ENCODE results near the gene APBB2.

Gene APBB2

GRCh38 chr4:40870150-40870549 lies 344.2 kb downstream of the APBB2 start:
- H2BK120ac ChIP-seq (ENCODE audit: low read depth, low read length): no peak overlapping the region
- DNase-seq: no peak
- H3K27ac ChIP-seq (ENCODE audit: low read length, poor library complexity, severe bottlenecking): no peak overlapping the region
- no peak overlapping the region for H2AK5ac ChIP-seq (ENCODE audit: low read length, severe bottlenecking)
- no peak overlapping the region for H3K4me2 ChIP-seq (ENCODE audit: low read length, poor library complexity, severe bottlenecking)
- H3K18ac ChIP-seq (ENCODE audit: low read depth in 1 of 2, low read length in 2 of 2): no peak overlapping the region
- H3K4me3 ChIP-seq (ENCODE audit: insufficient read depth in 1 of 2, low read depth in 1 of 2, low read length in 2 of 2): no peak overlapping the region
- H2AFZ ChIP-seq (ENCODE audit: low read depth, low read length): no peak overlapping the region
- H3K14ac ChIP-seq (ENCODE audit: low read length in 2 of 2): no peak overlapping the region
- H4K91ac ChIP-seq (ENCODE audit: low read length): no peak overlapping the region
- H2BK5ac ChIP-seq (ENCODE audit: low read depth, low read length, poor library complexity, severe bottlenecking): no peak overlapping the region
- H2BK12ac ChIP-seq (ENCODE audit: low read length in 2 of 2): no peak overlapping the region
- no peak overlapping the region for H3K9ac ChIP-seq (ENCODE audit: low read length)
- peaks cover 3 to 12% of the 10 kb centered on the region in 2 experiments for H3K36me3 ChIP-seq (ENCODE audit: control insufficient read depth in 1 of 2, insufficient read depth in 2 of 2, low read depth in 1 of 2, low read length in 2 of 2)
- no peak overlapping the region for H4K8ac ChIP-seq (ENCODE audit: low read length)
- no peaks in the 10 kb centered on the region for H3K9me3 ChIP-seq (ENCODE audit: control insufficient read depth, low read length)
- peaks cover 3% of the 10 kb centered on the region for H3K79me1 ChIP-seq (replicated peaks; ENCODE audit: low read length, poor library complexity, severe bottlenecking)
- no peak overlapping the region for H3K23ac ChIP-seq (ENCODE audit: low read length in 2 of 2)
- no peak overlapping the region for H3K4ac ChIP-seq (ENCODE audit: low read depth in 1 of 2, low read length in 2 of 2)
- H3K4me1 ChIP-seq (ENCODE audit: control insufficient read depth, insufficient read depth, low read depth, low read length): peaks cover 8% of the 10 kb centered on the region
- H2BK15ac ChIP-seq (ENCODE audit: low read depth, poor library complexity, severe bottlenecking): no peak overlapping the region
- H3K27me3 ChIP-seq (ENCODE audit: control insufficient read depth in 1 of 2, insufficient read depth in 1 of 2, low read length in 2 of 2): no peaks in the 10 kb centered on the region
- WGBS: 91% methylated on average over 4 of the region's 4 CpGs

- peaks cover 4% of the 10 kb centered on the region for H3K79me1 ChIP-seq (replicated peaks; ENCODE audit: low read length, poor library complexity, severe bottlenecking)
- no peak overlapping the region for H2AK5ac ChIP-seq (ENCODE audit: low read length, severe bottlenecking)
- H2BK12ac ChIP-seq (ENCODE audit: low read length in 2 of 2): no peak overlapping the region
- H3K36me3 ChIP-seq (ENCODE audit: control insufficient read depth in 1 of 2, insufficient read depth in 2 of 2, low read depth in 1 of 2, low read length in 2 of 2): peaks cover 0 to 12% of the 10 kb centered on the region in 2 experiments
- H4K8ac ChIP-seq (ENCODE audit: low read length): no peak overlapping the region
- H3K9ac ChIP-seq (ENCODE audit: low read length): no peak overlapping the region
- H3K14ac ChIP-seq (ENCODE audit: low read length in 2 of 2): no peak overlapping the region
- H3K23ac ChIP-seq (ENCODE audit: low read length in 2 of 2): no peak overlapping the region
- DNase-seq: peak; percentile 22
- H3K4me2 ChIP-seq (ENCODE audit: low read length, poor library complexity, severe bottlenecking): no peak overlapping the region
- H3K4me3 ChIP-seq (ENCODE audit: insufficient read depth in 1 of 2, low read depth in 1 of 2, low read length in 2 of 2): no peak overlapping the region
- H2AFZ ChIP-seq (ENCODE audit: low read depth, low read length): no peak overlapping the region
- H3K4me1 ChIP-seq (ENCODE audit: control insufficient read depth, insufficient read depth, low read depth, low read length): peaks cover 7% of the 10 kb centered on the region
- H4K91ac ChIP-seq (ENCODE audit: low read length): no peak overlapping the region
- H3K9me3 ChIP-seq (ENCODE audit: control insufficient read depth, low read length): no peaks in the 10 kb centered on the region
- H2BK5ac ChIP-seq (ENCODE audit: low read depth, low read length, poor library complexity, severe bottlenecking): no peak overlapping the region
- H3K4ac ChIP-seq (ENCODE audit: low read depth in 1 of 2, low read length in 2 of 2): no peak overlapping the region
- H3K27me3 ChIP-seq (ENCODE audit: control insufficient read depth in 1 of 2, insufficient read depth in 1 of 2, low read length in 2 of 2): no peaks in the 10 kb centered on the region
- no peak overlapping the region for H3K18ac ChIP-seq (ENCODE audit: low read depth in 1 of 2, low read length in 2 of 2)
- 71% methylated on average over 8 of the region's 8 CpGs for WGBS
- H3K27ac ChIP-seq (ENCODE audit: low read length, poor library complexity, severe bottlenecking): no peak overlapping the region
- H2BK120ac ChIP-seq (ENCODE audit: low read depth, low read length): no peak overlapping the region
- no peak overlapping the region for H2BK15ac ChIP-seq (ENCODE audit: low read depth, poor library complexity, severe bottlenecking)
Observed at GRCh38 chr4:40865696-40866095, 348.6 kb downstream of the APBB2 start.

GRCh38 chr4:40864531-40864930 lies 349.8 kb downstream of the APBB2 start:
- no peak overlapping the region for H2BK15ac ChIP-seq (ENCODE audit: low read depth, poor library complexity, severe bottlenecking)
- no peak overlapping the region for H3K9ac ChIP-seq (ENCODE audit: low read length)
- DNase-seq: no peak
- H2AK5ac ChIP-seq (ENCODE audit: low read length, severe bottlenecking): no peak overlapping the region
- no peaks in the 10 kb centered on the region for H3K9me3 ChIP-seq (ENCODE audit: control insufficient read depth, low read length)
- no peak overlapping the region for H2BK12ac ChIP-seq (ENCODE audit: low read length in 2 of 2)
- no peaks in the 10 kb centered on the region for H3K27me3 ChIP-seq (ENCODE audit: control insufficient read depth in 1 of 2, insufficient read depth in 1 of 2, low read length in 2 of 2)
- H2AFZ ChIP-seq (ENCODE audit: low read depth, low read length): no peak overlapping the region
- no peak overlapping the region for H3K18ac ChIP-seq (ENCODE audit: low read depth in 1 of 2, low read length in 2 of 2)
- H3K4me3 ChIP-seq (ENCODE audit: insufficient read depth in 1 of 2, low read depth in 1 of 2, low read length in 2 of 2): no peak overlapping the region
- no peak overlapping the region for H2BK120ac ChIP-seq (ENCODE audit: low read depth, low read length)
- H3K4me2 ChIP-seq (ENCODE audit: low read length, poor library complexity, severe bottlenecking): no peak overlapping the region
- peaks cover 9% of the 10 kb centered on the region for H3K79me1 ChIP-seq (replicated peaks; ENCODE audit: low read length, poor library complexity, severe bottlenecking)
- no peak overlapping the region for H2BK5ac ChIP-seq (ENCODE audit: low read depth, low read length, poor library complexity, severe bottlenecking)
- no peak overlapping the region for H4K8ac ChIP-seq (ENCODE audit: low read length)
- 97% methylated on average over 4 of the region's 4 CpGs for WGBS
- H3K4me1 ChIP-seq (ENCODE audit: control insufficient read depth, insufficient read depth, low read depth, low read length): peaks cover 3% of the 10 kb centered on the region
- no peak overlapping the region for H4K91ac ChIP-seq (ENCODE audit: low read length)
- H3K14ac ChIP-seq (ENCODE audit: low read length in 2 of 2): no peak overlapping the region
- H3K27ac ChIP-seq (ENCODE audit: low read length, poor library complexity, severe bottlenecking): no peak overlapping the region
- no peak overlapping the region for H3K23ac ChIP-seq (ENCODE audit: low read length in 2 of 2)
- peaks cover 6 to 12% of the 10 kb centered on the region in 2 experiments for H3K36me3 ChIP-seq (ENCODE audit: control insufficient read depth in 1 of 2, insufficient read depth in 2 of 2, low read depth in 1 of 2, low read length in 2 of 2)
- H3K4ac ChIP-seq (ENCODE audit: low read depth in 1 of 2, low read length in 2 of 2): no peak overlapping the region

GRCh38 chr4:40858962-40859361 lies 355.4 kb downstream of the APBB2 start:
- Histone ChIP-seq H3K27me3 (ENCODE audit: control insufficient read depth in 1 of 2, insufficient read depth in 1 of 2, low read length in 2 of 2) (no peaks in the 10 kb centered on the region), H3K27ac (ENCODE audit: low read length, poor library complexity, severe bottlenecking) (no peak overlapping the region), H3K9ac (ENCODE audit: low read length) (no peak overlapping the region), H3K79me1 (replicated peaks; ENCODE audit: low read length, poor library complexity, severe bottlenecking) (peaks cover 11% of the 10 kb centered on the region), H2BK15ac (ENCODE audit: low read depth, poor library complexity, severe bottlenecking) (no peak overlapping the region), H2BK12ac (ENCODE audit: low read length in 2 of 2) (no peak overlapping the region), H4K91ac (ENCODE audit: low read length) (no peak overlapping the region), H4K8ac (ENCODE audit: low read length) (no peak overlapping the region), H3K4ac (ENCODE audit: low read depth in 1 of 2, low read length in 2 of 2) (no peak overlapping the region), H3K4me2 (ENCODE audit: low read length, poor library complexity, severe bottlenecking) (no peak overlapping the region), H2AFZ (ENCODE audit: low read depth, low read length) (no peak overlapping the region), H2BK5ac (ENCODE audit: low read depth, low read length, poor library complexity, severe bottlenecking) (no peak overlapping the region), H3K9me3 (ENCODE audit: control insufficient read depth, low read length) (no peaks in the 10 kb centered on the region), H3K18ac (ENCODE audit: low read depth in 1 of 2, low read length in 2 of 2) (no peak overlapping the region), H2BK120ac (ENCODE audit: low read depth, low read length) (no peak overlapping the region), H3K14ac (ENCODE audit: low read length in 2 of 2) (no peak overlapping the region), H3K36me3 (ENCODE audit: control insufficient read depth in 1 of 2, insufficient read depth in 2 of 2, low read depth in 1 of 2, low read length in 2 of 2) (peaks cover 0 to 18% of the 10 kb centered on the region in 2 experiments), H3K23ac (ENCODE audit: low read length in 2 of 2) (no peak overlapping the region), H2AK5ac (ENCODE audit: low read length, severe bottlenecking) (no peak overlapping the region), H3K4me1 (ENCODE audit: control insufficient read depth, insufficient read depth, low read depth, low read length) (peaks cover 8% of the 10 kb centered on the region), H3K4me3 (ENCODE audit: insufficient read depth in 1 of 2, low read depth in 1 of 2, low read length in 2 of 2) (no peak overlapping the region)
- 95% methylated on average over 2 of the region's 2 CpGs for WGBS
- DNase-seq: no peak

Measured in mesenchymal stem cell (in vitro differentiated cells and primary cell).